Gastroesophageal sphincter (tissue), 4 donors: Measurements from ENCODE around the gene ZNF236. TPM values are rescaled to one million over a fixed set of nuclear protein-coding genes. Genes with fewer than 3 reads are reported as not detected.

Experiments used
- ATAC-seq: fragments of 150-250 bp; one replicate; pipeline ENCODE4 v1.9.1; 2016; ENCODE audit warnings: mild to moderate bottlenecking, moderate library complexity
- H3K27ac ChIP-seq, 4 donors: fragments of 200-600 bp; sonication (generic) in 3 of 4; 1 replicate in 3 of 4; 2 replicates in 1 of 4; pipeline ENCODE4 v1.5.1; 2016 to 2019
- H3K27me3 ChIP-seq: fragments of 200-600 bp; sonication (generic); one replicate; pipeline ENCODE4 v1.5.1; 2019
- H3K36me3 ChIP-seq, 2 donors: fragments of 200-600 bp; sonication (generic); one replicate each; pipeline ENCODE4 v1.5.1; 2019; ENCODE audit warnings: control low read depth in 1 of 2
- H3K4me1 ChIP-seq, 3 donors: fragments of 200-600 bp; sonication (generic); 1 replicate in 2 of 3; 2 replicates in 1 of 3; pipeline ENCODE4 v1.5.1; 2016 to 2019; ENCODE audit warnings: control low read depth in 2 of 3
- H3K4me3 ChIP-seq, 2 donors: fragments of 200-600 bp; sonication (generic); one replicate each; pipeline ENCODE4 v1.5.1; 2019; ENCODE audit warnings: mild to moderate bottlenecking in 1 of 2, moderate library complexity in 1 of 2
- H3K9me3 ChIP-seq, 3 donors: fragments of 200-600 bp; sonication (generic); one replicate each; pipeline ENCODE4 v1.5.1; 2017 to 2019; ENCODE audit warnings: control low read depth in 2 of 3
- EP300 ChIP-seq: sonication (generic); formaldehyde crosslinking; IDR thresholded peaks from one replicate; pipeline ENCODE4 v1.6.1; 2017; ENCODE audit warnings: antibody characterized with exemption, mild to moderate bottlenecking
- POLR2A ChIP-seq, 2 donors: fragments of 450-650 bp; IDR thresholded peaks; one replicate each; pipeline ENCODE4 v1.6.1; 2017; ENCODE audit warnings: antibody characterized with exemption in 2 of 2, mild to moderate bottlenecking in 2 of 2, moderate library complexity in 1 of 2
- POLR2AphosphoS5 ChIP-seq: sonication (generic); formaldehyde crosslinking; IDR thresholded peaks from one replicate; pipeline ENCODE4 v1.6.1; 2017; ENCODE audit warnings: antibody characterized with exemption
- WGBS, 2 donors: methylation state at CpG; one replicate each; pipeline ENCODE4 v1.1.5; 2018; ENCODE audit warnings: low coverage in 1 of 2; 5-methylcytosine and 5-hydroxymethylcytosine counted together
- total RNA-seq, 4 donors: library from RNA; depleted of rRNA; stranded (reverse); fragments of >200 nt; gene quantifications; one replicate each; pipeline ENCODE4 v1.1.0, GENCODE V29; 2016
- TF ChIP-seq, protein P1 (sequence below), 4 experiments: fragments of 200-600 bp in 2 of 4; fragments of 450-650 bp in 2 of 4; sonication (generic) in 1 of 4; IDR thresholded peaks; one replicate each; pipeline ENCODE4 v1.5.1; 2017 to 2019; ENCODE audit warnings: antibody characterized with exemption in 4 of 4, mild to moderate bottlenecking in 2 of 4, moderate library complexity in 2 of 4

ZNF236 gene
- total RNA-seq, 4 donors from 2014 or later = 8.5 to 26.8 (median 16.8) TPM

DNA sequence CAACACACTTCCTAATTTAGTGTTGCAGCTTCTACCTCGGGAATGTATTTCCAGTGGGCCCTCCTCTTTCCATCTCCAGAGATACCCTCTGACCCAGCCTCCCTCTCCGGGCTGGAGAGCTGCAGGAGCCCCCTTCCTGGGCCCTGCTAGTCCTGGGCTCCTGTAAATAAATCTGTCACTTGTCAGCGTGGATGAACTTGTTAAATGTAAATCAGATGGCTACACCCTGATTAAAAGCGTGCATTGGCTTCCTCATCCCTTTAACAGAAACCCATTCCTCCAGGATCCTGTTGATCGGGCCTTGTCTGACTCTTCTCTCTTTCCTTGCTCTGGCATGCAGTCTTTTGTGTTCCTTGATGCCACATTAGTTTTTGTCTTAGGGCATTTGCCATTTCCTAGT is 2.4 kb downstream of the ZNF236 start:
- peak overlapping the region in 3 of 4 donors; percentile 96 to 100 (median 97) for H3K27ac ChIP-seq
- TF ChIP-seq EP300 (no peak), POLR2AphosphoS5 (no peak), POLR2A (IDR thresholded peaks at IDR 0.05) (no peak)
- TF ChIP-seq, protein P1, sequence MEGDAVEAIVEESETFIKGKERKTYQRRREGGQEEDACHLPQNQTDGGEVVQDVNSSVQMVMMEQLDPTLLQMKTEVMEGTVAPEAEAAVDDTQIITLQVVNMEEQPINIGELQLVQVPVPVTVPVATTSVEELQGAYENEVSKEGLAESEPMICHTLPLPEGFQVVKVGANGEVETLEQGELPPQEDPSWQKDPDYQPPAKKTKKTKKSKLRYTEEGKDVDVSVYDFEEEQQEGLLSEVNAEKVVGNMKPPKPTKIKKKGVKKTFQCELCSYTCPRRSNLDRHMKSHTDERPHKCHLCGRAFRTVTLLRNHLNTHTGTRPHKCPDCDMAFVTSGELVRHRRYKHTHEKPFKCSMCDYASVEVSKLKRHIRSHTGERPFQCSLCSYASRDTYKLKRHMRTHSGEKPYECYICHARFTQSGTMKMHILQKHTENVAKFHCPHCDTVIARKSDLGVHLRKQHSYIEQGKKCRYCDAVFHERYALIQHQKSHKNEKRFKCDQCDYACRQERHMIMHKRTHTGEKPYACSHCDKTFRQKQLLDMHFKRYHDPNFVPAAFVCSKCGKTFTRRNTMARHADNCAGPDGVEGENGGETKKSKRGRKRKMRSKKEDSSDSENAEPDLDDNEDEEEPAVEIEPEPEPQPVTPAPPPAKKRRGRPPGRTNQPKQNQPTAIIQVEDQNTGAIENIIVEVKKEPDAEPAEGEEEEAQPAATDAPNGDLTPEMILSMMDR (IDR thresholded peaks at IDR 0.05) = no peak
- WGBS, 2 donors = 49 to 77% methylated on average over 4 of the region's 5 CpGs

GRCh38 chr18:76827205-76828200 is 5.1 kb downstream of the ZNF236 start:
- H3K27ac ChIP-seq = peak overlapping the region in 3 of 4 donors; percentile 45 to 56 (median 56)
- H3K4me3 ChIP-seq = no peak overlapping the region
- H3K36me3 ChIP-seq = no peaks in the 10 kb centered on the region
- H3K9me3 ChIP-seq = no peaks in the 10 kb centered on the region
- no peak for ATAC-seq
- no peaks in the 10 kb centered on the region for H3K27me3 ChIP-seq
- TF ChIP-seq, protein P1 (IDR thresholded peaks at IDR 0.05) = no peak
- TF ChIP-seq POLR2A (IDR thresholded peaks at IDR 0.05) = no peak
- TF ChIP-seq EP300 = no peak
- no peak for TF ChIP-seq POLR2AphosphoS5
- peaks cover 0 to 54% (median 6%) of the 10 kb centered on the region in 3 donors for H3K4me1 ChIP-seq
- 38 to 73% methylated on average over 5 to 6 of the region's 11 CpGs for WGBS, 2 donors

More for the DNA sequence above, 2.4 kb downstream of the ZNF236 start:
- Histone ChIP-seq H3K36me3 (no peaks in the 10 kb centered on the region), H3K4me1 (peaks cover 0 to 72% (median 14%) of the 10 kb centered on the region in 3 donors), H3K9me3 (no peaks in the 10 kb centered on the region), H3K4me3 (no peak overlapping the region), H3K27me3 (no peaks in the 10 kb centered on the region)
- no peak for ATAC-seq

DNA sequence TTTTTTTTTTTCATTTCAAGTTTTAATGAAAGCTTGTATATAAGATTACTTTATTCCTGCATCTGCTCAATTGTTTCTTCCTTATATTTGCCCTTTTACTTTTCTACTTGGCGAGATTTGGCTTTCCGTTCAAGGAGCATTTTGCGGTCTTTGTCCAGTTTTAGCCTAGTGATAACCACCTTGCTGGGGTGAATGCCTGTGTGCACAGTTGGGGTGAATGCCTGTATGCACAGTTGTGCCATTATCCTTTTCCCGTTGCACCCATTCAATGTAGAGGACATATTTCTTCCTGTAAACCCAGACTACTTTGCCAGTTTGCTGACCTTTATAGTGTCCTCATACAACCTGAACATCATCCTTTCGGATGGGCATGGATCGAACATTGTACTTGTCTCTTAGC is 12.0 kb downstream of the ZNF236 start:
- H3K4me3 ChIP-seq = no peak overlapping the region
- no peaks in the 10 kb centered on the region for H3K9me3 ChIP-seq
- WGBS, 2 donors = 90 to 98% methylated on average over 5 to 6 of the region's 6 CpGs
- H3K36me3 ChIP-seq = no peaks in the 10 kb centered on the region
- TF ChIP-seq EP300 = no peak
- TF ChIP-seq POLR2AphosphoS5 = no peak
- no peak for TF ChIP-seq POLR2A (IDR thresholded peaks at IDR 0.05)
- TF ChIP-seq, protein P1 (IDR thresholded peaks at IDR 0.05) = no peak
- peaks cover 0 to 34% (median 3%) of the 10 kb centered on the region in 3 donors for H3K4me1 ChIP-seq
- no peaks in the 10 kb centered on the region for H3K27me3 ChIP-seq
- no peak for ATAC-seq
- no peak overlapping the region for H3K27ac ChIP-seq

DNA sequence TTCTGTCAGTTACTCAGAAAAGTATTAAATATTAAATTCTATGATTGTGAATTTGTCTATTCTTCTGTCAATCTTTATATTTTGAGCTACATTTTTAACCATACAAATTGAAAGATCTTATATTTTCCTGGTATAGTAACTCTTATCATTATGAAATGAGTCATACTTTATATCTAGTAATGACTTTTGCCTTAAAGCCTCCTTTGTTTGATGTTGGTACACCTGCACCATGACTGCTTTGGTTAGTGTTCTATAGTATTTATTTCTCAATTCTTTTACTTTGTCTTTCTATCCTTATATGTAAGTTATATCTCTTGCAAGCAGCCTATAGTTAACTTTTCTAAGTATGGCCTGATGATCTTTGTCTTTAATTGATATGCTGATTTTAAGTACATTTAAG is 13.0 kb downstream of the ZNF236 start:
- Histone ChIP-seq H3K4me1 (peaks cover 0 to 37% (median 3%) of the 10 kb centered on the region in 3 donors), H3K9me3 (no peaks in the 10 kb centered on the region), H3K4me3 (no peak overlapping the region), H3K27ac (no peak overlapping the region), H3K36me3 (no peaks in the 10 kb centered on the region), H3K27me3 (no peaks in the 10 kb centered on the region)
- ATAC-seq = no peak
- no peak for TF ChIP-seq POLR2AphosphoS5
- TF ChIP-seq, protein P1 (IDR thresholded peaks at IDR 0.05) = no peak
- TF ChIP-seq POLR2A (IDR thresholded peaks at IDR 0.05) = no peak
- TF ChIP-seq EP300 = no peak
